ENCODE results near the gene BEST3.

- TF ChIP-seq POLR2A (IDR thresholded peaks at IDR 0.05) (no peak), CTCF (IDR thresholded peaks at IDR 0.05) (no peak)
These were observed at the start of gene BEST3 for GRCh38 chr12:69698769-69699540.

Data from uterus (tissue), 2 donors.